Gastrocnemius medialis (tissue), 4 donors: ENCODE results near the gene C10orf90. TPM values are rescaled to one million over a fixed set of nuclear protein-coding genes. Genes with fewer than 3 reads are reported as not detected.

ENCODE experiments used
- ATAC-seq, 2 donors: fragments of 150-250 bp; one replicate each; pipeline ENCODE4 v1.9.1; 2016
- DNase-seq, 2 donors: peaks; one replicate each; pipeline ENCODE4 v3.0.0-alpha.2; 2019
- H3K27ac ChIP-seq, 4 donors: fragments of 200-600 bp; sonication (generic); 1 replicate in 1 of 4; 2 replicates in 3 of 4; pipeline ENCODE4 v1.5.1; 2016 to 2018; ENCODE audit warnings: mild to moderate bottlenecking in 2 of 4, moderate library complexity in 1 of 4
- H3K27me3 ChIP-seq, 3 donors: fragments of 200-600 bp; sonication (generic) in 2 of 3; 1 replicate in 1 of 3; 2 replicates in 2 of 3; pipeline versions ENCODE4 v1.5.1 to v1.6.0; 2016 to 2019; ENCODE audit warnings: mild to moderate bottlenecking in 1 of 3, moderate library complexity in 1 of 3
- H3K36me3 ChIP-seq, 2 donors: fragments of 200-600 bp; sonication (generic) in 1 of 2; one replicate each; pipeline ENCODE4 v1.5.1; 2017 to 2018
- H3K4me1 ChIP-seq, 2 donors: fragments of 200-600 bp; sonication (generic) in 1 of 2; one replicate each; pipeline ENCODE4 v1.5.1; 2016 to 2017; ENCODE audit warnings: mild to moderate bottlenecking in 2 of 2
- H3K4me3 ChIP-seq, 4 donors: fragments of 200-600 bp; sonication (generic) in 3 of 4; 1 replicate in 1 of 4; 2 replicates in 3 of 4; pipeline ENCODE4 v1.5.1; 2016 to 2019; ENCODE audit warnings: mild to moderate bottlenecking in 2 of 4
- H3K9me3 ChIP-seq, 3 donors: fragments of 200-600 bp; sonication (generic) in 2 of 3; 1 replicate in 1 of 3; 2 replicates in 2 of 3; pipeline ENCODE4 v1.5.1; 2016 to 2019
- POLR2A ChIP-seq, 2 donors: fragments of 450-650 bp; IDR thresholded peaks; one replicate each; pipeline ENCODE4 v1.6.1; 2017; ENCODE audit warnings: antibody characterized with exemption in 2 of 2, mild to moderate bottlenecking in 2 of 2, moderate library complexity in 2 of 2
- in situ Hi-C, 4 donors: fragments of 200-750 bp; cut with MboI; loops; one replicate each; pipeline versions ENCODE4 v1.15.0 to v1.8.0; 2017; ENCODE audit warnings: low sequenced_read_pairs in 4 of 4
- intact Hi-C: fragments of 100-400 bp; cut with DNase I; formaldehyde crosslinking; loops from one replicate; pipeline ENCODE4 v1.15.1; 2023; ENCODE audit warnings: low total_unique reads
- total RNA-seq, 4 donors: library from RNA; depleted of rRNA; stranded (reverse); fragments of >200 nt; gene quantifications; one replicate each; pipeline versions ENCODE4 v1.1.0 to v1.2.3, GENCODE V29; 2016
- TF ChIP-seq, protein P1 (sequence below), 5 experiments: fragments of 450-650 bp in 3 of 5; fragments of 200-600 bp in 2 of 5; sonication (generic) in 2 of 5; IDR thresholded peaks in 4 of 5; conservative IDR thresholded peaks in 1 of 5; 1 replicate in 4 of 5; 2 replicates in 1 of 5; pipeline ENCODE4 v1.5.1; 2016 to 2019; ENCODE audit warnings: antibody characterized with exemption in 5 of 5, mild to moderate bottlenecking in 3 of 5, moderate library complexity in 3 of 5

The C10orf90 gene
- total RNA-seq, 4 donors from 2014 or later, result not detected

DNA sequence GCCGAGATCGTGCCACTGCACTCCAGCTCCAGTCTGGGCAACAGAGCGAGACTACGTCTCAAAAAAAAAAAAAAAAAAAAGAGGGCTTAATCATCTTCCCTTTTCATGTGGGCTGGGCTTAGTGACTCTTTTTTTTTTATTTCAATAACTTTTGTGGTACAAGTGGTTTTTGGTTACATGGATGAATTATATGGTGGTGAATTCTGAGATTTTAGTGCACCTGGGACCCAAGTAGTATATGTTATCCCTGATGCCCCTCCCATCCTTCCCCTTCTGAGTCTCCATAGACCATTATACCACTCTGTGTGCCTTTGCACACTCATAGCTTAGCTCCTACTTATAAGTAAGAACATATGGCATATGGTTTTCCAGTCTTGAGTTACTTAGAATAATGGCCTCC, 277.4 kb downstream of the C10orf90 start:
- in situ Hi-C loops, result loop anchor here in 1 of 4 donors (25.0 kb wide), 1 partner anchor 406 kb away; no protein-coding TSS in a partner anchor

DNA sequence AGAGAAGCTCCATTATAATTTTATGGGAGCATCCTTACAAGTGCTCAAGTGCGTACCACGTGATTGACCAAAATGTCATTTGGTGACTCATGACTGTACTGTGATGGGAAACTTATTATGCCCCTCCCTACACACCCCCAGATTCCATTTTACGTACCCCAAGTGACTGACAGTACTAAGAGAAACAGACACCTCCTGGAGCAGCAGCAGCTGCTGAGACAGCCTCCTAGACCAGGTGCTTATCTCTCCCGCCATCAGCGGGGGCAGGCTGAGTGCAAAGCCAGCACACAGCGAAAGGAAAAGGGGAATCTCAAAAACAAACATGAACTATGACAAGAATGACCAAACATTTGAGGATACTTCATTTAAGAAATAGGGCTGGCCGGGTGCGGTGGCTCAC, 278.0 kb downstream of the C10orf90 start:
- Histone ChIP-seq H3K36me3 (no peaks in the 10 kb centered on the region), H3K27ac (no peak overlapping the region), H3K4me3 (no peak overlapping the region), H3K4me1 (peaks cover 0 to 2% of the 10 kb centered on the region in 2 donors), H3K9me3 (no peaks in the 10 kb centered on the region), H3K27me3 (peaks cover 0 to 11% (median 8%) of the 10 kb centered on the region in 3 donors)
- DNase-seq, result no peak
- no peak for TF ChIP-seq POLR2A (IDR thresholded peaks at IDR 0.05)
- TF ChIP-seq, protein P1, sequence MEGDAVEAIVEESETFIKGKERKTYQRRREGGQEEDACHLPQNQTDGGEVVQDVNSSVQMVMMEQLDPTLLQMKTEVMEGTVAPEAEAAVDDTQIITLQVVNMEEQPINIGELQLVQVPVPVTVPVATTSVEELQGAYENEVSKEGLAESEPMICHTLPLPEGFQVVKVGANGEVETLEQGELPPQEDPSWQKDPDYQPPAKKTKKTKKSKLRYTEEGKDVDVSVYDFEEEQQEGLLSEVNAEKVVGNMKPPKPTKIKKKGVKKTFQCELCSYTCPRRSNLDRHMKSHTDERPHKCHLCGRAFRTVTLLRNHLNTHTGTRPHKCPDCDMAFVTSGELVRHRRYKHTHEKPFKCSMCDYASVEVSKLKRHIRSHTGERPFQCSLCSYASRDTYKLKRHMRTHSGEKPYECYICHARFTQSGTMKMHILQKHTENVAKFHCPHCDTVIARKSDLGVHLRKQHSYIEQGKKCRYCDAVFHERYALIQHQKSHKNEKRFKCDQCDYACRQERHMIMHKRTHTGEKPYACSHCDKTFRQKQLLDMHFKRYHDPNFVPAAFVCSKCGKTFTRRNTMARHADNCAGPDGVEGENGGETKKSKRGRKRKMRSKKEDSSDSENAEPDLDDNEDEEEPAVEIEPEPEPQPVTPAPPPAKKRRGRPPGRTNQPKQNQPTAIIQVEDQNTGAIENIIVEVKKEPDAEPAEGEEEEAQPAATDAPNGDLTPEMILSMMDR (IDR thresholded peaks at IDR 0.05 in 4 of 5, conservative IDR thresholded peaks at IDR 0.05 in 1 of 5), result no peak
- no peak for ATAC-seq
- intact Hi-C loops (no loop called here), in situ Hi-C loops (loop anchor here in 1 of 4 donors (25.0 kb wide), 1 partner anchor 405 kb away; no protein-coding TSS in a partner anchor)

More for the DNA sequence above, 277.4 kb downstream of the C10orf90 start:
- Histone ChIP-seq H3K9me3 (no peaks in the 10 kb centered on the region), H3K36me3 (no peaks in the 10 kb centered on the region), H3K4me1 (no peaks in the 10 kb centered on the region), H3K27ac (no peak overlapping the region), H3K4me3 (no peak overlapping the region), H3K27me3 (peaks cover 0 to 9% (median 6%) of the 10 kb centered on the region in 3 donors)
- TF ChIP-seq, protein P1 (IDR thresholded peaks at IDR 0.05 in 4 of 5, conservative IDR thresholded peaks at IDR 0.05 in 1 of 5), result no peak
- TF ChIP-seq POLR2A (IDR thresholded peaks at IDR 0.05), result no peak
- DNase-seq, result no peak
- intact Hi-C loops, result no loop called here
- ATAC-seq, result no peak

DNA sequence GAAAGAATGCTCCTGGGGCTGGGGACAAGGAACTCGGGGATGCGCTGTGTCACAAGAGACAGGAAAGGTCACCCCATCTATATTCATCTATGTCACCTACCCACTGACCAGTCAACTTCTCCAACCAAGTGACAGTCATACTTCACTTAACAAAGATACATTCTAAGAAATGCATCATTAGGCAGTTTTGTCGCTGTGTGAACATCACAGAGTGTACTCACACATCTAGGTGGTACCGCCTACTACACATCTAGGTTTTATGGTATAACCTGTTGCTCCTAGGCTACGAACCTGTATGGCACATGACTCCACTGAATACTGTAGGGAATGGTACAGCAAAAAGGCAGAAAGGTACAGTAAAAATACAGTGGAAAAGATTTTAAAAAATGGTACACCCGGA, 278.4 kb downstream of the C10orf90 start:
- no peak for ATAC-seq
- DNase-seq, result no peak
- intact Hi-C loops, result no loop called here
- in situ Hi-C loops, result loop anchor here in 1 of 4 donors (25.0 kb wide), 1 partner anchor 405 kb away; no protein-coding TSS in a partner anchor
- H3K4me1 ChIP-seq, result peaks cover 0 to 5% of the 10 kb centered on the region in 2 donors
- H3K27me3 ChIP-seq, result peaks cover 0 to 14% (median 12%) of the 10 kb centered on the region in 3 donors
- no peaks in the 10 kb centered on the region for H3K9me3 ChIP-seq
- no peak overlapping the region for H3K27ac ChIP-seq
- no peak for TF ChIP-seq POLR2A (IDR thresholded peaks at IDR 0.05)
- TF ChIP-seq, protein P1 (IDR thresholded peaks at IDR 0.05 in 4 of 5, conservative IDR thresholded peaks at IDR 0.05 in 1 of 5), result no peak
- H3K36me3 ChIP-seq, result no peaks in the 10 kb centered on the region
- no peak overlapping the region for H3K4me3 ChIP-seq

DNA sequence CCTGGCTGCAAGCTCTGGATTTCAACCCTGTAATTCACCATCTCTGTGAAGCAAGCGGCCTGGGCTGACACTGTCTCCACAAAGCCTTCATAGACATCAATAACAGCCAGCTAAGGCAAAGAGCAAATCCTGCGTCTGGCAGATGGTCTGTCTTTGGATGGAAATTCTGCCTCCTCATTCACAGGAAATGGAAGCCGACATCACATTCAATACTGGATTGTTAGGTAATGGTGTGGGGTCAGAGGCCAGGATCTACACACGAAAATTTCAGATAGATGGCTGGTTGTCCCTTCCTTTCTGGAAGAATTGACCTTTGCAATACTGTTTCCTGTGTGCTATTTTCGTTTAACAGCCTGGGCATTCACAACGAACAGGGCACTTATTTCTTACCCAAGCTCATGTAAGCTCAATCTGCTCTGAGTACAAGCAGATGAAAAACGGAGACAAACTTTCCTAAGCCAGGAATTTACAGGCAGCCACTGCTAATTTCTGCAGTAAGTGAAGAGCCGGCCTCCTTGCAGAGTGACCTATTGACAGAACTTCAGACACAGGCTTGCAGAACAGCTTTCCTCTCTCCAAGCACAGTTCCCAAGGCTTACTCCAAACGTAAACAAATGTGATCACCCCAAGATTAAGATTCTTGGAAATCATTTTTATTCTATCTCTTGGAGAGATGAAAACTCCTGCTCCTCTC, 279.2 kb downstream of the C10orf90 start:
- no peak for DNase-seq
- in situ Hi-C loops, result loop anchor here in 1 of 4 donors (25.0 kb wide), 1 partner anchor 404 kb away; no protein-coding TSS in a partner anchor

More for the DNA sequence above, 279.2 kb downstream of the C10orf90 start:
- Histone ChIP-seq H3K4me3 (no peak overlapping the region), H3K4me1 (peaks cover 0 to 5% of the 10 kb centered on the region in 2 donors), H3K9me3 (no peaks in the 10 kb centered on the region), H3K36me3 (no peaks in the 10 kb centered on the region), H3K27me3 (peaks cover 6 to 17% (median 14%) of the 10 kb centered on the region in 3 donors), H3K27ac (no peak overlapping the region)
- no peak for ATAC-seq
- no peak for TF ChIP-seq POLR2A (IDR thresholded peaks at IDR 0.05)
- TF ChIP-seq, protein P1 (IDR thresholded peaks at IDR 0.05 in 4 of 5, conservative IDR thresholded peaks at IDR 0.05 in 1 of 5), result no peak
- intact Hi-C loops, result no loop called here
